ENCODE measurements around the gene TTYH3. TPM values are rescaled to one million over a fixed set of nuclear protein-coding genes. Genes with fewer than 3 reads are reported as not detected.
A peak's percentile ranks its signal among the peaks of the same experiment; 100 is the strongest.
"Not testable (repeated sequence)": the region's sequence is repeated elsewhere in the genome, so short reads cannot be mapped to it uniquely, and the experiment has no call there.

TTYH3 gene
- total RNA-seq, 1 experiment from 2014 or later, result 122 TPM

DNA sequence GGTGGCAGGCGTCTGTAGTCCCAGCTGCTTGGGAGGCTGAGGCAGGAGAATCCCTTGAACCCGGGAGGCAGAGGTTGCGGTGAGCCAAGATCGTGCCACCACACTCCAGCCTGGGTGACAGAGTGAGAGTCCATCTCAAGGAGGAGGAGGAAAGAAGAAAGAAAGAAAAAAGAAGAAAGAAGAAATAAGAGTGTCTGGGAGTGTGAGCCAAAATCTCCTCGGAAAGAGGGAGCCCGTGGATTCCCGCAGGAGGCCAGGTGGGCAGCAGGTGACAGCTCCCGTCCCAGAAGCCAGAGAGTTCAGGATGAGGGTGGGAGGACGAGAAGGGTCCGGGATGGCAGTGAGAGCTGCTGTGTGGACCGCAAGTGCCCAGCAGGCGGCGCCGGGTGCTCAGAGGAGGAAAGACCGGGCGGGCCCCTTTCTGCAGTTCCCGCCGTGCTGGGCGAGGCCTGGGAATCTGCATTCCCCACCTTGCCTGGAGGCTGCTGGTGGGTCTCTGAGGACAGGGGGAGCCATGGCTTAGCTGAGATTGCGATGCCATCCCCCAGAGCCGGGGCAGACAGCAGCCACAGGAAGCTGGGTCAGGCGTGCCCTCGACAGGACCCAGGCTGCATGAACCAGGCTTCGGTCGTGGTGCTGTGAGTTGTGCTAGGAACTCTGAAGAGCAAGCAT, 39.1 kb downstream of the TTYH3 start:
- TF ChIP-seq, protein P1, sequence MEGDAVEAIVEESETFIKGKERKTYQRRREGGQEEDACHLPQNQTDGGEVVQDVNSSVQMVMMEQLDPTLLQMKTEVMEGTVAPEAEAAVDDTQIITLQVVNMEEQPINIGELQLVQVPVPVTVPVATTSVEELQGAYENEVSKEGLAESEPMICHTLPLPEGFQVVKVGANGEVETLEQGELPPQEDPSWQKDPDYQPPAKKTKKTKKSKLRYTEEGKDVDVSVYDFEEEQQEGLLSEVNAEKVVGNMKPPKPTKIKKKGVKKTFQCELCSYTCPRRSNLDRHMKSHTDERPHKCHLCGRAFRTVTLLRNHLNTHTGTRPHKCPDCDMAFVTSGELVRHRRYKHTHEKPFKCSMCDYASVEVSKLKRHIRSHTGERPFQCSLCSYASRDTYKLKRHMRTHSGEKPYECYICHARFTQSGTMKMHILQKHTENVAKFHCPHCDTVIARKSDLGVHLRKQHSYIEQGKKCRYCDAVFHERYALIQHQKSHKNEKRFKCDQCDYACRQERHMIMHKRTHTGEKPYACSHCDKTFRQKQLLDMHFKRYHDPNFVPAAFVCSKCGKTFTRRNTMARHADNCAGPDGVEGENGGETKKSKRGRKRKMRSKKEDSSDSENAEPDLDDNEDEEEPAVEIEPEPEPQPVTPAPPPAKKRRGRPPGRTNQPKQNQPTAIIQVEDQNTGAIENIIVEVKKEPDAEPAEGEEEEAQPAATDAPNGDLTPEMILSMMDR (conservative IDR thresholded peaks at IDR 0.05), result peak; percentile 90
- Histone ChIP-seq H3K4me2 (ENCODE audit: insufficient read depth, insufficient read length, low read length) (no peak overlapping the region), H4K5ac (ENCODE audit: insufficient read length, low read depth, low read length) (no peak overlapping the region), H3K4me1 (ENCODE audit: insufficient read depth, low read length) (no peaks in the 10 kb centered on the region; the same call in 1 of the 2 replicates), H2BK120ac (ENCODE audit: low read depth, low read length, poor library complexity, severe bottlenecking) (no peak overlapping the region), H2BK20ac (ENCODE audit: low read depth, low read length, poor library complexity, severe bottlenecking) (no peak overlapping the region), H2AFZ (ENCODE audit: low read length) (no peak overlapping the region), H2AK5ac (ENCODE audit: insufficient read length, low read length) (no peak overlapping the region), H3K23ac (ENCODE audit: insufficient read length, low read depth, low read length) (no peak overlapping the region), H3K9me3 (ENCODE audit: control insufficient read depth, low read depth, low read length) (no peaks in the 10 kb centered on the region), H3K27me3 (ENCODE audit: insufficient read depth, low read length) (no peaks in the 10 kb centered on the region; the same call in 1 of the 2 replicates), H2BK15ac (ENCODE audit: low read depth, low read length) (no peak overlapping the region), H3K79me2 (ENCODE audit: insufficient read depth, low read length) (no peaks in the 10 kb centered on the region), H3K27ac (ENCODE audit: insufficient read length, low read depth, low read length) (no peak overlapping the region), H3K79me1 (ENCODE audit: insufficient read depth, low read depth, low read length, poor library complexity, severe bottlenecking) (no peaks in the 10 kb centered on the region), H3T11ph (ENCODE audit: low read length) (no peak overlapping the region), H2BK5ac (ENCODE audit: insufficient read length, low read length) (no peak overlapping the region), H3K18ac (ENCODE audit: insufficient read length, low read depth, low read length) (no peak overlapping the region), H3K4ac (ENCODE audit: low read depth, low read length) (no peak overlapping the region), H3K23me2 (ENCODE audit: insufficient read length, low read depth, low read length, poor library complexity, severe bottlenecking) (no peaks in the 10 kb centered on the region), H4K91ac (ENCODE audit: insufficient read length, low read depth, low read length) (no peak overlapping the region), H3K56ac (ENCODE audit: insufficient read length, low read depth, low read length) (no peak overlapping the region), H3K9ac (ENCODE audit: extremely low read depth, insufficient read length, low read length) (no peak overlapping the region), H2BK12ac (ENCODE audit: insufficient read length, low read depth, low read length) (no peak overlapping the region), H4K8ac (replicated peaks; ENCODE audit: insufficient read length, low read depth, low read length) (no peak overlapping the region), H4K20me1 (ENCODE audit: control insufficient read depth, insufficient read depth, insufficient read length) (no peaks in the 10 kb centered on the region), H3K14ac (ENCODE audit: insufficient read depth, low read length) (no peak overlapping the region)
- Mint-ChIP-seq H3K9me3 (peaks cover 5 to 7% of the 10 kb centered on the region in 2 experiments; a peak in 3 of 5 replicates), H3K4me3 (no peak overlapping the region), H3K27ac (no peak overlapping the region), H3K4me1 (no peaks in the 10 kb centered on the region), H3K27me3 (ENCODE audit: low read depth) (peaks cover 53% of the 10 kb centered on the region), H3K36me3 (ENCODE audit: insufficient read depth in 1 of 3, low read depth in 3 of 3) (no peaks in the 10 kb centered on the region; a peak in 1 of 7 replicates)
- WGBS (ENCODE audit: extremely low coverage, insufficient read length, low lambda C conversion rate), result no CpG with 5 or more reads among the region's 25 CpGs
- peak; percentile 88 for DNase-seq

DNA sequence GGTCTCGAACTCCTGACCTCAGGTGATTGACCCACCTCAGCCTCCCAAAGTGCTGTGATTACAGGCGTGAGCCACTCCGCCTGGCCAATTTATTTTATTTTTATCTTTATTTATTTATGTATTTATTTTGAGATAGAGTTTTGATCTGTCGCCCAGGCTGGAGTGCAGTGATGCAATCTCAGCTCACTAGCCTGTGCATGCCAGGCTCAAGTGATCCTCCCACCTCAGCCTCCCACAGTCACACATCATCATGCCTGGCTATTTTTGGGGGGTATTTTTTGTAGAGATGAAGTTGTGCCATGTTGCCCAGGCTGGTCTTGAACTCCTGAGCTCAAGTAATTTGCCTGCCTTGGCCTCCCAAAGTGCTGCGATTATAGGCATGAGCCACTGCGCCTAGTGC, 41.4 kb downstream of the TTYH3 start:
- H3K4me3 Mint-ChIP-seq; H2AK5ac ChIP-seq (ENCODE audit: insufficient read length, low read length); H3K27ac ChIP-seq (ENCODE audit: insufficient read length, low read depth, low read length); H3K27me3 ChIP-seq (ENCODE audit: insufficient read depth, low read length); H3K23ac ChIP-seq (ENCODE audit: insufficient read length, low read depth, low read length); H3K14ac ChIP-seq (ENCODE audit: insufficient read depth, low read length); H3K9me3 Mint-ChIP-seq; H4K8ac ChIP-seq (replicated peaks; ENCODE audit: insufficient read length, low read depth, low read length); H3K4me1 Mint-ChIP-seq; H3T11ph ChIP-seq (ENCODE audit: low read length); H3K18ac ChIP-seq (ENCODE audit: insufficient read length, low read depth, low read length); H3K4me1 ChIP-seq (ENCODE audit: insufficient read depth, low read length); H3K79me1 ChIP-seq (ENCODE audit: insufficient read depth, low read depth, low read length, poor library complexity, severe bottlenecking); H2BK5ac ChIP-seq (ENCODE audit: insufficient read length, low read length); H2BK12ac ChIP-seq (ENCODE audit: insufficient read length, low read depth, low read length); H3K4me2 ChIP-seq (ENCODE audit: insufficient read depth, insufficient read length, low read length); H2BK120ac ChIP-seq (ENCODE audit: low read depth, low read length, poor library complexity, severe bottlenecking); H4K91ac ChIP-seq (ENCODE audit: insufficient read length, low read depth, low read length); H4K20me1 ChIP-seq (ENCODE audit: control insufficient read depth, insufficient read depth, insufficient read length); H2BK15ac ChIP-seq (ENCODE audit: low read depth, low read length); H3K4ac ChIP-seq (ENCODE audit: low read depth, low read length); H3K79me2 ChIP-seq (ENCODE audit: insufficient read depth, low read length); H2BK20ac ChIP-seq (ENCODE audit: low read depth, low read length, poor library complexity, severe bottlenecking); H3K23me2 ChIP-seq (ENCODE audit: insufficient read length, low read depth, low read length, poor library complexity, severe bottlenecking); H2AFZ ChIP-seq (ENCODE audit: low read length); H3K36me3 Mint-ChIP-seq (ENCODE audit: insufficient read depth in 1 of 3, low read depth in 3 of 3); H3K9ac ChIP-seq (ENCODE audit: extremely low read depth, insufficient read length, low read length); H3K9me3 ChIP-seq (ENCODE audit: control insufficient read depth, low read depth, low read length); H4K5ac ChIP-seq (ENCODE audit: insufficient read length, low read depth, low read length); H3K56ac ChIP-seq (ENCODE audit: insufficient read length, low read depth, low read length); DNase-seq; H3K27ac Mint-ChIP-seq: not testable (repeated sequence)
- peaks cover 35% of the 10 kb centered on the region for H3K27me3 Mint-ChIP-seq (ENCODE audit: low read depth)
- WGBS (ENCODE audit: extremely low coverage, insufficient read length, low lambda C conversion rate), result no CpG with 5 or more reads among the region's 6 CpGs
